ENCODE data around the gene PTPRN2. TPM values are rescaled to one million over a fixed set of nuclear protein-coding genes. Genes with fewer than 3 reads are reported as not detected.

The PTPRN2 gene
- total and polyA plus RNA-seq, 9 of the 15 experiments (the other 6 are each of a cell fraction or from before 2014, with no cell fraction given): not detected

DNA sequence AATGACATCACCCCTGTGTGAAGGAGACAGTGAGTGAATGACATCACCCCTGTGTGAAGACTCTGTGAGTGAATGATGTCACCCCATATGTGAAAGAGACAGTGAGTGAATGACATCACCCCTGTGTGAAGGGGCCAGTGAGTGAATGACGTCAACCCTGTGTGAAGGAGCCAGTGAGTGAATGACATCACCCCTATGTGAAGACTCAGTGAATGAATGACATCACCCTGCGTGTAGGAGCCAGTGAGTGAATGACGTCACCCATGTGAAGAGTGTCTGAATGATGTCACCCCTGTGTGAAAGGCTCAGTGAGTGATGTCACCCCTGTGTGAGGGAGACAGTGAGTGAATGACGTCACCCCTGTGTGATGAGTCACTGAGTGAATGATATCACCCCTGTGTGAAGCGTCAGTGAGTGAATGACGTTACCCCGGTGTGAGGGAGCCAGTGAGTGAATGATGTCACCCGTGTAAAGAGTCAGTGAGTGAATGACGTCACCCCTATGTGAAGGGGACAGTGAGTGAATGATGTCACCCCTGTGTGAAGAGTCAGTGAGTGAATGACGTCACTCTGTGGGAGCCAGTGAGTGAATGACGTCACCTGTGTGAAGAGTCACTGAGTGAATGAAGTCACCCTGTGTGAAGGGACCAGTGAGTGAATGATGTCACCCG is 478.1 kb downstream of the PTPRN2 start:
- FAIRE-seq (no peak), DNase-seq (ENCODE audit: extremely low read depth in 1 of 4, low spot score in 3 of 4) (peak in 1 of 4 experiments; percentile 8), ATAC-seq (no peak)
- CTCF ChIA-PET (ENCODE audit: low intra/inter-chr PET ratio): no interaction called here
- Histone ChIP-seq H3K27ac (ENCODE audit: extremely low read depth, low read depth, low read length) (no peak overlapping the region), H3K9me1 (ENCODE audit: control insufficient read depth, insufficient read depth, low read length) (no peaks in the 10 kb centered on the region), H3K4me1 (replicated peaks in 1 of 2; ENCODE audit: control insufficient read depth in 2 of 2, insufficient read depth in 2 of 2, low read length in 2 of 2) (no peaks in the 10 kb centered on the region), H3K9me3 (replicated peaks; ENCODE audit: control insufficient read depth, insufficient read depth, low read depth, low read length) (peaks cover 6% of the 10 kb centered on the region; the same call in 1 of the 2 replicates), H3K27me3 (ENCODE audit: control insufficient read depth in 2 of 2, insufficient read depth in 2 of 2, low read length in 2 of 2) (no peaks in the 10 kb centered on the region; a peak in 1 of 5 replicates), H4K20me1 (replicated peaks; ENCODE audit: control insufficient read depth, insufficient read depth, low read length) (no peaks in the 10 kb centered on the region), H2AFZ (ENCODE audit: low read depth, low read length) (no peak overlapping the region), H3K9ac (ENCODE audit: insufficient read depth in 1 of 2, low read depth in 2 of 2, low read length in 2 of 2) (no peak overlapping the region), H3K36me3 (ENCODE audit: control insufficient read depth, insufficient read depth, low read length) (no peaks in the 10 kb centered on the region), H3K79me2 (ENCODE audit: control insufficient read depth, insufficient read depth, low read length) (no peaks in the 10 kb centered on the region), H3K4me2 (ENCODE audit: insufficient read depth, low read length) (no peak overlapping the region; the same call in 1 of the 2 replicates), H3K4me3 (no peak overlapping the region)
- BruUV-seq (replicated peaks): no TSS peak
- POLR2A ChIA-PET: no interaction called here
- in situ Hi-C loops (cut with MboI): no loop called here
- intact Hi-C loops (cut with micrococcal nuclease): no loop called here
- 1% methylated on average over 12 of the region's 12 CpGs for WGBS (ENCODE audit: insufficient coverage, low coverage, missing lambda C conversion rate)
- TF ChIP-seq, protein P1, sequence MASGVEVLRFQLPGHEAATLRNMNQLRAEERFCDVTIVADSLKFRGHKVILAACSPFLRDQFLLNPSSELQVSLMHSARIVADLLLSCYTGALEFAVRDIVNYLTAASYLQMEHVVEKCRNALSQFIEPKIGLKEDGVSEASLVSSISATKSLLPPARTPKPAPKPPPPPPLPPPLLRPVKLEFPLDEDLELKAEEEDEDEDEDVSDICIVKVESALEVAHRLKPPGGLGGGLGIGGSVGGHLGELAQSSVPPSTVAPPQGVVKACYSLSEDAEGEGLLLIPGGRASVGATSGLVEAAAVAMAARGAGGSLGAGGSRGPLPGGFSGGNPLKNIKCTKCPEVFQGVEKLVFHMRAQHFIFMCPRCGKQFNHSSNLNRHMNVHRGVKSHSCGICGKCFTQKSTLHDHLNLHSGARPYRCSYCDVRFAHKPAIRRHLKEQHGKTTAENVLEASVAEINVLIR (CRISPR knock-in tag; IDR thresholded peaks at IDR 0.05): peak; percentile 55; the same call in 1 of the 2 replicates
- TF ChIP-seq ZBTB17 (CRISPR knock-in tag; IDR thresholded peaks at IDR 0.05) (no peak), NCOA1 (IDR thresholded peaks at IDR 0.05; ENCODE audit: low read depth) (peak; percentile 91), FOSL1 (tag; conservative IDR thresholded peaks at IDR 0.05) (peak; percentile 53; the same call in 1 of the 2 replicates), TRIM24 (IDR thresholded peaks at IDR 0.05) (0 out of 4 replicates have a peak, but pooled peaks of 1 of the 2 experiments have one; percentile 22), GTF2F1 (IDR thresholded peaks at IDR 0.05; ENCODE audit: low read depth, low read length) (no peak), NCOA2 (IDR thresholded peaks at IDR 0.05; ENCODE audit: partially characterized antibody in 2 of 2) (no peak), NR3C1 (CRISPR knock-in tag; IDR thresholded peaks at IDR 0.05) (no peak), EZH2 (IDR thresholded peaks at IDR 0.05; ENCODE audit: borderline replicate concordance, low read depth, low read length) (no peak), ZNF224 (CRISPR knock-in tag; IDR thresholded peaks at IDR 0.05) (peak; percentile 44; the same call in 1 of the 2 replicates), ZNF184 (CRISPR knock-in tag; IDR thresholded peaks at IDR 0.05) (no peak), FOXJ3 (CRISPR knock-in tag; IDR thresholded peaks at IDR 0.05) (no peak), RBM15 (IDR thresholded peaks at IDR 0.05; ENCODE audit: insufficient read depth, low read length) (no peak), THRAP3 (IDR thresholded peaks at IDR 0.05; ENCODE audit: borderline replicate concordance) (no peak), FOXA3 (CRISPR knock-in tag; conservative IDR thresholded peaks at IDR 0.05 in 1 of 2, IDR thresholded peaks at IDR 0.05 in 1 of 2) (no peak), NFIX (CRISPR knock-in tag; IDR thresholded peaks at IDR 0.05; ENCODE audit: low read depth) (no peak), SNRNP70 (optimal IDR thresholded peaks at IDR 0.05; ENCODE audit: low read depth, low read length) (no peak)
- TF ChIP-seq, protein P2, sequence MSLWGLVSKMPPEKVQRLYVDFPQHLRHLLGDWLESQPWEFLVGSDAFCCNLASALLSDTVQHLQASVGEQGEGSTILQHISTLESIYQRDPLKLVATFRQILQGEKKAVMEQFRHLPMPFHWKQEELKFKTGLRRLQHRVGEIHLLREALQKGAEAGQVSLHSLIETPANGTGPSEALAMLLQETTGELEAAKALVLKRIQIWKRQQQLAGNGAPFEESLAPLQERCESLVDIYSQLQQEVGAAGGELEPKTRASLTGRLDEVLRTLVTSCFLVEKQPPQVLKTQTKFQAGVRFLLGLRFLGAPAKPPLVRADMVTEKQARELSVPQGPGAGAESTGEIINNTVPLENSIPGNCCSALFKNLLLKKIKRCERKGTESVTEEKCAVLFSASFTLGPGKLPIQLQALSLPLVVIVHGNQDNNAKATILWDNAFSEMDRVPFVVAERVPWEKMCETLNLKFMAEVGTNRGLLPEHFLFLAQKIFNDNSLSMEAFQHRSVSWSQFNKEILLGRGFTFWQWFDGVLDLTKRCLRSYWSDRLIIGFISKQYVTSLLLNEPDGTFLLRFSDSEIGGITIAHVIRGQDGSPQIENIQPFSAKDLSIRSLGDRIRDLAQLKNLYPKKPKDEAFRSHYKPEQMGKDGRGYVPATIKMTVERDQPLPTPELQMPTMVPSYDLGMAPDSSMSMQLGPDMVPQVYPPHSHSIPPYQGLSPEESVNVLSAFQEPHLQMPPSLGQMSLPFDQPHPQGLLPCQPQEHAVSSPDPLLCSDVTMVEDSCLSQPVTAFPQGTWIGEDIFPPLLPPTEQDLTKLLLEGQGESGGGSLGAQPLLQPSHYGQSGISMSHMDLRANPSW (CRISPR knock-in tag; IDR thresholded peaks at IDR 0.05): no peak
- TF ChIP-seq, protein P3, sequence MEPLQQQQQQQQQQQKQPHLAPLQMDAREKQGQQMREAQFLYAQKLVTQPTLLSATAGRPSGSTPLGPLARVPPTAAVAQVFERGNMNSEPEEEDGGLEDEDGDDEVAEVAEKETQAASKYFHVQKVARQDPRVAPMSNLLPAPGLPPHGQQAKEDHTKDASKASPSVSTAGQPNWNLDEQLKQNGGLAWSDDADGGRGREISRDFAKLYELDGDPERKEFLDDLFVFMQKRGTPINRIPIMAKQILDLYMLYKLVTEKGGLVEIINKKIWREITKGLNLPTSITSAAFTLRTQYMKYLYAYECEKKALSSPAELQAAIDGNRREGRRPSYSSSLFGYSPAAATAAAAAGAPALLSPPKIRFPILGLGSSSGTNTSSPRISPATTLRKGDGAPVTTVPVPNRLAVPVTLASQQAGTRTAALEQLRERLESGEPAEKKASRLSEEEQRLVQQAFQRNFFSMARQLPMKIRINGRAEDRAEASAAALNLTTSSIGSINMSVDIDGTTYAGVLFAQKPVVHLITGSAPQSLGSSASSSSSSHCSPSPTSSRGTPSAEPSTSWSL (CRISPR knock-in tag; IDR thresholded peaks at IDR 0.05; ENCODE audit: borderline replicate concordance): no peak
